ENCODE data around the gene PADI4.

GRCh38 chr1:17265950-17266349 is 42.0 kb upstream of the PADI4 start:
- TF ChIP-seq CTCF (conservative IDR thresholded peaks at IDR 0.05 in 1 of 2, IDR thresholded peaks at IDR 0.05 in 1 of 2; ENCODE audit: extremely low read depth in 1 of 2, insufficient read depth in 1 of 2, low read depth in 1 of 2, low read length in 2 of 2) (no peak), EZH2 (IDR thresholded peaks at IDR 0.05; ENCODE audit: borderline replicate concordance, low read length) (no peak)

Data from mammary epithelial cell (primary cell).